Stimulated activated naive CD4-positive, alpha-beta T cell (primary cell): ENCODE measurements around the gene NTMT2.
"Not testable (repeated sequence)": the region's sequence is repeated elsewhere in the genome, so short reads cannot be mapped to it uniquely, and the experiment has no call there.

Source experiments
- DNase-seq, 6 experiments: peaks; one replicate each; lab custom pipeline; 2025; lab: John Stamatoyannopoulos, UW

Gene NTMT2

DNA sequence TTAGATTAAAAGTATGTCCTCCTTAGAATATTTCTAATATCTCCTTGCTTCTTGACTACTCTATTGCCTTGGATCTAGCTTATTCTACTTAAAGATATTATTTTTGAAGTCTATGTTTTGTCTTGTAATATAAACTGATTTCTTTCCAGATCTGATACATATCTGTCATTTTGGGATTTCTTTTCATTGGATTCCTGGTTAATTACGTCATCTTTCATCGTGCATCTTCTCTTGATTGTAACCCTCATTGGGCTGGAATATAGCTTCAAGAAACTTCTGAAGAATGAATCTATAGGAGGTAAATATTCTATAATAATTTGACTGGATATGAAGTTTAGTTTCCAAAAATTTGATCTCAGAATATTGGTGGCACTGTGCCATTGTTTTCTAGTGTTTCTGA, 12.1 kb downstream of the NTMT2 start:
- no peak for DNase-seq

GRCh38 chr1:170162459-170163246, 16.9 kb downstream of the NTMT2 start:
- no peak for DNase-seq

GRCh38 chr1:170164103-170164763, 18.5 kb downstream of the NTMT2 start:
- DNase-seq = no peak

DNA sequence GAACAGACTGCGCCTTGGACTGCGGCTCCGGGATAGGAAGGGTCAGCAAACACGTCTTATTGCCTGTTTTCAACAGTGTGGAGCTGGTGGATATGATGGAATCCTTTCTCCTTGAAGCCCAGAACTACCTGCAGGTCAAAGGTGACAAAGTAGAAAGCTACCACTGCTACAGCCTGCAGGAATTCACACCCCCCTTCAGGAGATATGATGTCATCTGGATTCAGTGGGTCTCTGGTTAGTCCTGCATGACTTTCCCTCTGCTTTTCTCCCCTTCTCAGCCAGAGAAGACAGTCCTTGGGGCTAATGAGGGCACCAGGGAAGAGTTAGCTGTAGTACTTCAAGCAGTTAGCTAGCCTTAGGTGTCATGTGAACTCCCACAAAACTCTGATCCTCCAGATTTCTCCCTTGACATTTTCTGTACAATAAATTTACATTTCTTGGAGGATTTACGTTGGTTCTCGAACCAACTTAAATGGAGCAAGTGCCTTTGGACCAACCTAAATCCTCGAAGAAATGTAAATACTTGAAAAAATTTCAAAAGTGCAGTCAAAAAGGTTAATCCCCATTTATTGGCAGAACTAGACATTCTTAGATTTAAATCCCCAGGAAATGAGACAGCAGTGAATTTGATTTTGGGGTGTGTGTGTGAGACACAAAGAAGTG, 20.9 kb downstream of the NTMT2 start:
- no peak for DNase-seq

DNA sequence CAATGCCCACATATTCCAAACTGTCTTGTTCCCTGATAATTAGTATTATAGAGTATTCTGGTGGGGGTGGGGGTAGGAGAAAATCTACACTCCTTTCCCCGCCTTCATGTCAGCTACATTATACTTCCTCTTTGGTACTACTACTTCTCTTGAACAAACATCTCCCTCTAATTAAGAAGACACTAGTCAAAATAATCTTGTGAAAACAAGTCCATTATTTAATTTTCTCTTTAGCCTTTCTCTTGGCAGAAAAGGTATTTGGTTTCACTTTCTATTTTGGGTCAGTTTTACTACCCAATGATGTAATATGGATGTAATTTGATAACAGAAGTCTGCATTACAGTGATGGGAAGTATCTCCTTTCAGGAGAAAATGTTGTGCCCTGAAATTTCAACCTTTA, 22.5 kb downstream of the NTMT2 start:
- no peak for DNase-seq

- not testable (repeated sequence) for DNase-seq
Observed at GRCh38 chr1:170170513-170170912, 24.8 kb downstream of the NTMT2 start.

GRCh38 chr1:170174395-170174794, 28.6 kb downstream of the NTMT2 start:
- DNase-seq = no peak

DNA sequence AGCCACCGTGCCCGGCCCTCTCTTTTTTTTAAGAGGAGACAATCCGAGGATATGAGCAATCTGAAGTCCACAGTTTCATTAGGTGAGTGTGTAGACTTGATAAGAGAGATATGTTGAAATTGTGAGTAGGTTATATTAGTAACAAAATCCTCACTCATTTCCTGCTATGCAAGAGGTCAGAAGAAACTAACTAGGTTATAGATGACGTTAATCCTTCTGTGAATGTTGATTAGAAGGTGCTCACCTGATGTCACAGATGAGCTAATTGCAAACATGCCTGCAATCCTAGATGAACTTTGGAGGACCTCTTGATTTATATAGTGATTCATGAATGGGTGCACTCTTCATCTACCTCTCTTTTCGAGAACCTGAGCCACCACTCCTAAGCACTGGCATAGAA, 29.3 kb downstream of the NTMT2 start:
- no peak for DNase-seq

DNA sequence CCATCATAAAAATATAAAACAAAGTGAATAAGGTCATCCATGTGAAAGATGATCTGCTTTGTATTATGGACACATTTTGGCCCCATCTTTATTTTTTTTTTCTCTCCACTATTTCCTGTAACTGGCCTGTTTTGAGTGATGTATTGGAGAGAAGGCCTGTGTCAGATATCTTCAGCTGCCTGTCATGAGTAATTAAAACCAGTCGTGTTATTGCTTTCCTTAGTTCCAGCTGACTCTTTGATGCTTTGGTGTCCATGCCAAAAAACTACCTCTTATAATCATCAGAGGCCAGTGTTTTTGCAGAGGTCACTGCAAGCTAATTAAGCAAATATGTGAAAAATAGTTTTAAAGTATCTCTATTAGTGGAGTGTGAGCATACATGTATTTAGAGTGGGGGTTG, 29.7 kb downstream of the NTMT2 start:
- DNase-seq = no peak

DNA sequence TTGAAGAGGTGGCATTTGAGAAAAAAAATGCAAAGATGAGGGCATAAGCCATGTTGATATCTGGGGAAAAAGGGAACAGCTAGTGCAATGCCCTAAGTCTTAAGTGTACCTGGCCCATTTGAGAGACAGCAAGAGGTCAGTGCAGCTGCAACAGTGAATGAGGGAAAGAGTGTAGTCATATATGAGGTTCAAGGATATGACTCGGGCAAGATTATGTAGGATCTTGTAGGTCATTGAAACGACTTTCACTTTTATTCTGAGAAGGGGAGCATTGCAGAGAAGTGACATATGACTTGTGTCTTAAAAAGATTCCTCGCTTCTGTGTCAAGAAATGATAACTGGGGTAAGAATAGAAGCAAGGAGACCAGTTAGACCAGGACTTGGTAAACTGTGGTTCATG, 31.0 kb downstream of the NTMT2 start:
- no peak for DNase-seq

DNA sequence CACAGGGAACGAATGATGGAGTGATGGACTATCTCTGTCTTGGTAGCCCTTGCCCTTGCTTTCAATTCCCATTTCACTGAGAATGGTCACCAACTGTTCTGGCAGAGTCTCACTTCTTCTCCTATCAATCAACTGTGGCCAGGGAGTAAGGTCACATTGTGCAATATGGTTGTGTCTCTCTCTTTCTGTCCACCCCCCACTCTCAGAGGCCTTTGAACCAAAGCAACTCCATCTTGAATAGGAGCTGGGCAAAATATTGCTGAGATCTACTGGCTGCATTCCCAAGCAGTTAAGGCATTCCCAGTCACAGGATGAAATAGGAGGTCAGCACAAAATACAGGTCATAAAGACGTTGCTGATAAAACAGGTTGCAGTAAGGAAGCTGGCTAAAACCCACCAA, 36.7 kb downstream of the NTMT2 start:
- no peak for DNase-seq

DNA sequence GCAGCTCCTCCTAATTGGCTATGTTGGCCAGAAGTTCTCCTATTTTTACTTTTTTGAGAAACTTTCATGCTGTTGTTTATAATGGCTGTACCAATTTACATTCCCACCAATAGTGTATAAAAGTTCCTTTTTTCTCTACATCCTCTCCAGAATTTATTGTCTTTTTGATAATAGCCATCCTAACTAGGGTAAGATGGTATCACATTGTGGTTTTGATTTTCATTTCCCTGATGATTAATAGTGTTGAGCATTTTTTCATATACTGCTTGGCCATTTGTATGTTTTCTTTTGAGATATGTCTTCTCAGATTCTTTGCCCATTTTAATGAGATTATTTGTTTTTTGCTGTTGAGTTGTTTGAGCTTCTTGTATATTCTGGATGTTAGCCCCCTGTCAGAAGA, 46.8 kb downstream of the NTMT2 start:
- no peak for DNase-seq

DNA sequence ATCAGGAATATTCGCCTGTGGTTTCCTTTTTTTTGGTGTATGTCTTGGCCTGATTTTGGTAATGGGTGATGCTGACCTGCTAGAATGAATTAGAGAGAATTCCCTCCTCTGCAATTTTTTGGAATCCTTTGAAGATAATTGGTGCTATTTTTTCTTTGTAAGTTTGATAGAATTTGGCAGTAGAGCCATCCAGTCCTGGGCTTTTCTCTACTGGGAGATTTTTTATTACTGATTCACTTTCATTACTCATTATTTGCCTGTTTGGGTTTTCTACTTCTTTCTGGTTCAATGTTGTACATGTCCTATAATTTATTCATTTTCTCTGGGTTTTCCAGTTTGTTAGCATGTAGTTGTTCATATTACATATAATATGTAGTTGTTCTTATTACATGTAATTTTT, 48.7 kb downstream of the NTMT2 start:
- DNase-seq = no peak

GRCh38 chr1:170196490-170197236, 50.9 kb downstream of the NTMT2 start:
- DNase-seq = no peak

DNA sequence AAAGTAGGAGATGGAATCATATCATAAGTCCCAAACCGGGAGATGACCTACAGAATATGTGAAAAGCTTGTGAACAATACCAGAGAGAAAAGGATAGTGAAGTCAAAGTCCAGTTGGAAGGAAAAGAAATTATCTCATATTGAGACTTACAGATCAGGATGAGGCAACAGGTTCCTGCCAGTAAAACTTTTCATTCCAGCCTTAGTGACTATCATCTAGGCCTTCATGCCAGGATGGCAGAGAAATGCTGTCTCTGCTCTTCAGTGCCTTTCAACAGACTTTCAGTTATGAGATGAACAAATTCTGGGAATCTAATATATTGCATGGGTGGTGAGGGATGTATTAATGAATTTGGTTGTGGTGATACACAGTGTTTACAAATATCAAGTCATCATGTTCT, 52.3 kb downstream of the NTMT2 start:
- no peak for DNase-seq

DNA sequence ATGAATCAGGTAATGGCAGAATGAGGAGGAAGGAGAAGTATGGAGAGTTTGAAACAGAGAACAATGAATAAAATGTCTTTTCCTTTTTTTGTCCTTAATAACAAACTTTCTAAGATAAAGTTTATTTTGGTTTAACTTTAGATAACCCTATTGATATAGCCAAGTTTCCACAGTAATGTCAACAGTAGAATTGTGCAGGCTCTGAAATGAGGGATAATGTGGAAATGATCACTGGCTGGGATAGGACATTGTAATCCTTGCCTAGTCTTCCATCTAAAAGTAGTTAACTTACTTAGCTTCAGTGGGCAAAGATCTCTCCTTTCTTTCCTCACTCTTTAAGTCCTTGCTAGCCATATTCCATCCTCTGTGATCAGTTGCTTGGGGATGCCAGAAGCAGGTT, 52.8 kb downstream of the NTMT2 start:
- DNase-seq = no peak

- no peak for DNase-seq
Observed at GRCh38 chr1:170200161-170200560, 54.4 kb downstream of the NTMT2 start.

DNA sequence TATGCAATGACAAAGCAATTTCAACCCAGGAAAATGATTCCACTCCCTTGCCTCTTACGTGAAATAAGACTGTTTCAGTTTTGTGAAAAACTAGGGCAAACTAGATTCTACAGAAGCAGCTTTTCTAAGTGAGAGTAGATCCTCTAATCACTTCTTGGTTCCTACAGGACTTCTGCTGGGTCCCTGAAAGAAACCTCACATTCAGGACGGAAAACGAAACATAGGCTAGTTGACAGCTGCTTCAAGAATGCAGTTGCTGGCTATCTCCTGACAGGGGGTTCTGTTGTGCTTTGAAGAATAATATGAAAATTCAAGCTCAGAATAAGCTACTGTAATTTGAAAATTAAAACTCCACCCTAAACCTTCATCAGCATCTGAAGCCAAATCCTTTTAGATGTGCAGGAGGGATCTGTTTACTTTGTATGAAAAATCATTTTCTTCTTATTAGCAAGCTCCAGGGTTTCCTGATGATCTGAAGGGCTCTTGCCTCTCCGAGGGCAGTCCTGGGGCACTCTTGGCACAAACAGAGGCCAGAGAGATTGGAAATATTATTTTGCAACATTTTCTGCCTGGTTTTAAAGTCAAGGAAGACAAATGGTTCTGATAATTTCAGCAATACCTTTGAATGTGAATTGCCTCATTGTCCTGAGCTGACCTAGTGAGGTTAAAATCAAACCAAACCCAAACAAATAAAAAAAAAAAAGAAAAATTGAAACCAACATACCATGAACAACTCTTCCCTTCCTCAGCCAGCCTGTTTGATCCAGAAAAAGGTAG, 55.0 kb downstream of the NTMT2 start:
- DNase-seq = no peak

DNA sequence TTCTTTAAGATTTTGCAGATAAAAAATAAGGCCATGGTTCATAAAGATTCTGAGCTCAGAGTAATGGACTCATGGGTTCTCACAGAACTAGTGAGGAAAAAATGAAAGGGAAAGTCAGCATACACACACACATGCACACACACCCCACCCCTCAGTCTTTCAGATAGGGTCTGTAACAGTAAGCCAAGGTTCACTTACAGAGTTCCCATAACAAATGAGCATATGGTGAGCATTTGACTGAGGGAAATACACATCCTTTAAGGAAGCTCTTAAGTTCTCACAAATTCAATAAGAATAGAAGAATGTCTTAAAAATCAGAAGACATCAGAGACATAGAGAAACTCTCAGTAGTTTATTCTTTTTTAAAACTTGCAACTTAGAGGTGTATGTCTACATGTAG, 57.9 kb downstream of the NTMT2 start:
- DNase-seq = no peak

DNA sequence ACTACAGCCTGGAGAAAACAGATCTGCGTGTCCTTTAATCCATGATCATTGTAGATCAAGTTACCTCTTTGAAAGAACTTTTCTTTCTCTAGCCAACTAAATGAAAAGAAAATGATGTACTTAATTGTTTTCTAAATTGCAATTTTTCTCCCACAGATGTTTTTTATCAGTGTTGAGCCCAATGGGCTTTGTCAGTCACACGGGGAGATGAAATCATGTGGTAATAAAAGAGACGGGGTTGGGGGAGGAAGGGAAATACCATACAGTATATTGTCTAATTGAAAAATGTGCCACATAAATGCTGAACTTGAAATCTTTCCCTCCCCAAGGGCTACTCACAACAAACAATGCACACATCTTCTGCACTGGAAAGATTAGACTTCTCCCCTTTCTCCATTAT, 58.4 kb downstream of the NTMT2 start:
- DNase-seq = no peak

GRCh38 chr1:170205301-170205700, 59.5 kb downstream of the NTMT2 start:
- DNase-seq = no peak

GRCh38 chr1:170209125-170209524, 63.4 kb downstream of the NTMT2 start:
- DNase-seq = no peak
